Spleen (tissue), 7 donors: ENCODE measurements around the gene DELE1.

Experiments
- POLR2A ChIP-seq, 3 donors: fragments of 450-650 bp; IDR thresholded peaks; one replicate each; pipeline ENCODE4 v1.5.1; 2017; ENCODE audit warnings: antibody characterized with exemption in 3 of 3, mild to moderate bottlenecking in 1 of 3
- TF ChIP-seq, protein P1 (sequence below), 11 experiments: fragments of 200-600 bp in 7 of 11; fragments of 450-650 bp in 4 of 11; sonication (generic) in 4 of 11; IDR thresholded peaks in 8 of 11; conservative IDR thresholded peaks in 3 of 11; 1 replicate in 7 of 11; 2 replicates in 4 of 11; pipeline versions ENCODE4 v1.4.0 to v1.8.0; 2016 to 2021; ENCODE audit warnings: antibody characterized with exemption in 11 of 11, inconsistent platforms in 4 of 11, mild to moderate bottlenecking in 1 of 11
- donor health status: DM: no; HTN: no; CAD: no; lungs with moderate emphysema.
- donor health status: DM: no; HTN: no; CAD: no.
- donor health status: DM: no; HTN: no; CAD: no.

- TF ChIP-seq, protein P1, sequence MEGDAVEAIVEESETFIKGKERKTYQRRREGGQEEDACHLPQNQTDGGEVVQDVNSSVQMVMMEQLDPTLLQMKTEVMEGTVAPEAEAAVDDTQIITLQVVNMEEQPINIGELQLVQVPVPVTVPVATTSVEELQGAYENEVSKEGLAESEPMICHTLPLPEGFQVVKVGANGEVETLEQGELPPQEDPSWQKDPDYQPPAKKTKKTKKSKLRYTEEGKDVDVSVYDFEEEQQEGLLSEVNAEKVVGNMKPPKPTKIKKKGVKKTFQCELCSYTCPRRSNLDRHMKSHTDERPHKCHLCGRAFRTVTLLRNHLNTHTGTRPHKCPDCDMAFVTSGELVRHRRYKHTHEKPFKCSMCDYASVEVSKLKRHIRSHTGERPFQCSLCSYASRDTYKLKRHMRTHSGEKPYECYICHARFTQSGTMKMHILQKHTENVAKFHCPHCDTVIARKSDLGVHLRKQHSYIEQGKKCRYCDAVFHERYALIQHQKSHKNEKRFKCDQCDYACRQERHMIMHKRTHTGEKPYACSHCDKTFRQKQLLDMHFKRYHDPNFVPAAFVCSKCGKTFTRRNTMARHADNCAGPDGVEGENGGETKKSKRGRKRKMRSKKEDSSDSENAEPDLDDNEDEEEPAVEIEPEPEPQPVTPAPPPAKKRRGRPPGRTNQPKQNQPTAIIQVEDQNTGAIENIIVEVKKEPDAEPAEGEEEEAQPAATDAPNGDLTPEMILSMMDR (IDR thresholded peaks at IDR 0.05 in 8 of 11, conservative IDR thresholded peaks at IDR 0.05 in 3 of 11), result no peak
- TF ChIP-seq POLR2A (IDR thresholded peaks at IDR 0.05), result no peak
Observed at GRCh38 chr5:141897425-141897824, 26.2 kb upstream of the DELE1 start.
